ENCODE data around the gene MEP1B.

- TF ChIP-seq CTCF (conservative IDR thresholded peaks at IDR 0.05; ENCODE audit: low read depth, low read length) = no peak
- no peak for TF ChIP-seq EZH2 (IDR thresholded peaks at IDR 0.05; ENCODE audit: borderline replicate concordance, low read depth, low read length, poor library complexity, severe bottlenecking)
Measured at GRCh38 chr18:32257084-32257785, 67.4 kb downstream of the MEP1B start.

Data from A673 (cell line).